Activated T-cell treated with anti-CD3 and anti-CD28 coated beads, Interleukin-2, amount 50 U/mL, for 48 hours (primary cell): ENCODE results near the gene FUT4.
"Not testable (repeated sequence)": the region's sequence is repeated elsewhere in the genome, so short reads cannot be mapped to it uniquely, and the experiment has no call there.

Experiments
- DNase-seq, 2 experiments: peaks; one replicate each; pipeline ENCODE4 v3.0.0-alpha.2; 2020

FUT4 gene

GRCh38 chr11:94533696-94534630 lies 9.8 kb upstream of the FUT4 start:
- no peak for DNase-seq

DNA sequence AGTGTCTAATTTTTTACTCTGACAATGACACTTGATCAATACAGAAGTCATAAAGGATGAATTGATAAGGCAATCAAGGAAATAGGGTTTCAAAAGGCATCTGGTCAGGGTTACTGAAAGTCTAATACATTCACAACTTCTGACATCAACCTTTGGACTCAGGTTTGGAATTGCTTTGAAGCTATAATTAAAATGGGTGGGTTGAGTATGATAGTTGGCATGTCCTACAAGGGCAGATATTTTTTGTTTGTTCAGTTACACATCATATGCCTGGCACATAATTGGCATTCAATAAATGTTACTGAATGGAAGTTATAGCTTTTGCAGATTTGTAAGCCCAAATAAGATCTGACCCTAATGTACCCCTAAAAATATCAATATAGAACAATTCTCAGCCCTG lies 7.3 kb upstream of the FUT4 start:
- DNase-seq = no peak

- no peak for DNase-seq
Observed at GRCh38 chr11:94537031-94537600, 6.6 kb upstream of the FUT4 start.

- no peak for DNase-seq
Observed at GRCh38 chr11:94539420-94539819, 4.3 kb upstream of the FUT4 start.

GRCh38 chr11:94544646-94545263 lies 1.0 kb downstream of the FUT4 start:
- DNase-seq = no peak

DNA sequence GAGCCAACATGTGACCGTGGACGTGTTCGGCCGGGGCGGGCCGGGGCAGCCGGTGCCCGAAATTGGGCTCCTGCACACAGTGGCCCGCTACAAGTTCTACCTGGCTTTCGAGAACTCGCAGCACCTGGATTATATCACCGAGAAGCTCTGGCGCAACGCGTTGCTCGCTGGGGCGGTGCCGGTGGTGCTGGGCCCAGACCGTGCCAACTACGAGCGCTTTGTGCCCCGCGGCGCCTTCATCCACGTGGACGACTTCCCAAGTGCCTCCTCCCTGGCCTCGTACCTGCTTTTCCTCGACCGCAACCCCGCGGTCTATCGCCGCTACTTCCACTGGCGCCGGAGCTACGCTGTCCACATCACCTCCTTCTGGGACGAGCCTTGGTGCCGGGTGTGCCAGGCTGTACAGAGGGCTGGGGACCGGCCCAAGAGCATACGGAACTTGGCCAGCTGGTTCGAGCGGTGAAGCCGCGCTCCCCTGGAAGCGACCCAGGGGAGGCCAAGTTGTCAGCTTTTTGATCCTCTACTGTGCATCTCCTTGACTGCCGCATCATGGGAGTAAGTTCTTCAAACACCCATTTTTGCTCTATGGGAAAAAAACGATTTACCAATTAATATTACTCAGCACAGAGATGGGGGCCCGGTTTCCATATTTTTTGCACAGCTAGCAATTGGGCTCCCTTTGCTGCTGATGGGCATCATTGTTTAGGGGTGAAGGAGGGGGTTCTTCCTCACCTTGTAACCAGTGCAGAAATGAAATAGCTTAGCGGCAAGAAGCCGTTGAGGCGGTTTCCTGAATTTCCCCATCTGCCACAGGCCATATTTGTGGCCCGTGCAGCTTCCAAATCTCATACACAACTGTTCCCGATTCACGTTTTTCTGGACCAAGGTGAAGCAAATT lies 1.8 kb downstream of the FUT4 start:
- no peak for DNase-seq

- DNase-seq = no peak
Observed at GRCh38 chr11:94546162-94546470, 2.4 kb downstream of the FUT4 start.

GRCh38 chr11:94546886-94547285 lies 3.2 kb downstream of the FUT4 start:
- DNase-seq = no peak

DNA sequence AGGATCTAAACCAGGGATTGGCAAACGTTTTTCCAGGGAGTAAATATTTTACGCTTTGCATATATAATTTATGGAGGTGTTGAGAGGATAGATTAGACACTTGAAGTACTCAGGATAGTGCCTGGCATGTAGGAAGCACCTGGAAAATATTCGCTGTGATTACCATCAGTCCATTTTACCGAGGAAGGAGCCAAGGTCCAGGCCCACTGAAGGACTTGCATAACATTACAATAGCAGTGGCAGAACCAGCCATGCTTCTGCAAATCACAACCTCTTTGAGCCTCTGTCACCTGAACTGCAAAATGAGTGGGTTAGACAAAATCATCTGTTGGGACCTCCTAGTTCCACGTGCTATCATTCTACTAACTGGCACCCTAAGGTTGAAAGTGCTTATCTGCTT lies 5.4 kb downstream of the FUT4 start:
- DNase-seq = no peak

- no peak for DNase-seq
Observed at GRCh38 chr11:94550513-94550912, 6.8 kb downstream of the FUT4 start.

DNA sequence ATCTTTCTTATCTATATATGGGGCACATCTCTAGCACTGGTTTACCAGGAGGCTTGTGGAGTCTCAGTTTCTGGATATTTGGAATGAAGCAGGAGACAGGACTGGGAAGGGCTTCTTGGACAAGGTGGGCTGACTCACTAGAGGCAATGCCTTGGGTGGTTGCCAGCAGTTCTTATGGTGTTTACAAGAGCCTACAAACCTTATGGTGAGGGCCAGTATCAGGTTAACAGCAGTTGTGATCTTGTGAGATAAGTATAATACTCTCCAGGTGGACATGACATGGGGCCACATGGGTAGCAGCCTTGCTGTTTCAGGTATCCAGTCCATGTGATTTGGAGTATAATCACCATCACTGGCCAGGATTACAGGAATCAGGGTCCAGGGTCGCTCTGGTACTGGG lies 10.2 kb downstream of the FUT4 start:
- no peak for DNase-seq

DNA sequence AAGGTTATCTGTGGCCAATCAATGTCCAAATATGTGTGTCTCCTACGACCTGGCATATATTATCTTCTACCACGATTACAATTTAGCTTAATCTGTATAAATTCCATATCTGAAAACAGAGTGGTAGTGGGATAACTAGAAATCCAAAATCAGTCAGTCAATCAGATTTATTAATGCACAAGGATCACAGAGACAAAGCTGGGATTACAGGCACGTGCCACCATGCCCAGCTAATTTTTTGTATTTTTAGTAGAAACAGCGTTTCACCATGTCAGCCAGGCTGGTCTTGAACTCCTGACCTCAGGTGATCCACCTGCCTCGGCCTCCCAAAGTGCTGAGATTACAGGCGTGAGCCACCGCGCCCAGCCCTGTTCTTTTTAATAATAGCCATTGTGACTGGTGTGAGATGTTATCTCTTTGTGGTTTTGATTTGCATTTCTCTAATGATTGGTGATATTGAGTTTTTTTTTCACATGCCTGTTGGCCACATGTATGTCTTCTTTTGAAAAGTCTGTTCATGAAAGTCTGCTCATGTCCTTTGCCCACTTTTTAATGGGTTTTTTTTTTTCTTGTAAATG lies 12.1 kb downstream of the FUT4 start:
- DNase-seq = not testable (repeated sequence)

- DNase-seq = no peak
Observed at GRCh38 chr11:94557421-94557820, 13.7 kb downstream of the FUT4 start.

GRCh38 chr11:94557992-94558391 lies 14.3 kb downstream of the FUT4 start:
- no peak for DNase-seq

DNA sequence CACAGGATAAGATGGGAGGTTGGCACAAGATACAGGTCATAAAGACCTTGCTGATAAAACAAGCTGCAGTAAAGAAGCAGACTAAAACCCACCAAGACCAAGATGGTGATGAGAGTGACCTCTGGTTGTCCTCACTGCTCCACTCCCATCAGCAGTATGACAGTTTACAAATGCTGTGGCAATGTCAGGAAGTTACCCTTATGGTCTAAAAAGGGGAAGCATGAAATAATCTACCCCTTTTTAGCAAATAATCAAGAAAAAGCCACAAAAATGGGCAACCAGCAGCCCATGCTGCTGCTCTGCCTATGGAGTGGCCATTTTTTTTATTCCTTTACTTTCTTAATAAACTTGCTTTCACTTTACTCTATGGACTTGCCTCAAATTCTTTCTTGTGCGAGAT lies 14.7 kb downstream of the FUT4 start:
- no peak for DNase-seq

DNA sequence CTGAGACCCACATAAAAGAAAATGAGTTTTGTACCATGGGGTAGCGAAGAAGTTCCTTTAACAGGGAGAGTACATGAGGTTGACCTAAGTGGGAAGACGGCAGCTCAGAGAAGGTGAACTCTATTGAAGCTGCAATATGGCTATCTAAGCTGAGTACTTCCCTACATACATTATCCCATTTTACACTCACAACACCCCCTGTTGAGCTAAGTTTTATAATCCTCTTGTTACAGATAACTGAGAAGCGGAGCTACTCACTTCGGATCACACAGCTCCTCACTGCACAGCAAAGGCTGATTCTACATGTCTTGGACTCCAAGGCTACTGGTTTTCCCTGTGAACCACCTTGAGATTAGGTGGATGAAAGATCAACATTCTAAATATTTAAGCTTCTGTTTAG lies 15.2 kb downstream of the FUT4 start:
- DNase-seq = no peak

GRCh38 chr11:94559361-94559760 lies 15.6 kb downstream of the FUT4 start:
- no peak for DNase-seq

DNA sequence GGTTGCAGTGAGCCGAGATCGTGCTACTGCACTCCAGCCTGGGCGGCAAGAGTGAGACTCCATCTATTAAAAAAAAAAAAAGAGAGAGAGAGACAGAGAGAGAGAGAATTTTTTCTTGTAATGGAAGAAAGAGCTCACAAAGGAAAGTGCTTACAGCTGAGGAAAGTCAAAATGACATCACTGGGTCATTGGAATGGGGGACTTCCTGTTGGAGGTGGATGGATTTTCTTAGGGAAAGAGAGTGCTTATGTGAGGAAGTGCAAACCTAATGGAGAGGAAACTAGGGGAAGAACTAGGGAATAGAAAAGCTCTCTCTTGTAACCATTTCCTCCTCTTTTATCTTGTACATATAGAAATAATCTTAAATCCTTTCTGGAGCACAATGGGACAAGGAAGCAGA lies 17.1 kb downstream of the FUT4 start:
- no peak for DNase-seq

- no peak for DNase-seq
Observed at GRCh38 chr11:94563176-94563847, 19.6 kb downstream of the FUT4 start.

DNA sequence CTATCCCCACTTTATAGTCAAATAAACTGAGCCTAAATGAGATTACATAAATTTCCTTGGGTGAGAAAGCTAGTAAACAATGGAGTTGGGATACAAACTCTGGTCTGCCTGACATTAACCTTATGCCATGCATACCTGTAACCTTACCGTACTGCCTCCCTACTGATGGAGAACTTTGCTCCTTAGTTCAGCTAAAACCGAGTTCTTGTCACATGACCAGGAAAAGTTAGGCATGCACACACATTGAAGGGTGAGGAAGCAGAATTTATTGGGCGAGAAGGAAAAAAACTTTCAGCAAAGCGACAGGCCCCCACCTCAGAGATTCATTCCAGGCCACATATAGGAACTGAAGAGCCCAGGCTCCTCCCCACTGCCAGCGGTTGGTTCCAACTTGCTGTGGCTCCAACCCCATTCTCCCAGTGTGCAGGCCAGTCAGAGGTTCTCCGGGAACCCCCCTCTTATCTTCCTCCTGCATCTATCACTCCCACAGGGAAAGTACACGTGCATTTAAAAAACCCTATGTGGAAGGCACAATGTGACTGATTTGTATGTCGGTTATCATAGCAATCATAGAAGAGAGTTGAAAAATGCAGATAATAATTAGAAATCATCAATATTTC lies 20.2 kb downstream of the FUT4 start:
- DNase-seq = no peak

GRCh38 chr11:94567181-94567670 lies 23.5 kb downstream of the FUT4 start, which contains the start of gene PIWIL4:
Gene PIWIL4 (plus strand): TSS chr11:94567368. CDS start chr11:94567519, 151 bp downstream.
- no peak for DNase-seq
